ENCODE data around the gene ACAP1. TPM values are rescaled to one million over a fixed set of nuclear protein-coding genes. Genes with fewer than 3 reads are reported as not detected.
A peak's percentile ranks its signal among the peaks of the same experiment; 100 is the strongest.

Gene ACAP1
- total RNA-seq, 1 experiment from 2014 or later, result 2.7 TPM

DNA sequence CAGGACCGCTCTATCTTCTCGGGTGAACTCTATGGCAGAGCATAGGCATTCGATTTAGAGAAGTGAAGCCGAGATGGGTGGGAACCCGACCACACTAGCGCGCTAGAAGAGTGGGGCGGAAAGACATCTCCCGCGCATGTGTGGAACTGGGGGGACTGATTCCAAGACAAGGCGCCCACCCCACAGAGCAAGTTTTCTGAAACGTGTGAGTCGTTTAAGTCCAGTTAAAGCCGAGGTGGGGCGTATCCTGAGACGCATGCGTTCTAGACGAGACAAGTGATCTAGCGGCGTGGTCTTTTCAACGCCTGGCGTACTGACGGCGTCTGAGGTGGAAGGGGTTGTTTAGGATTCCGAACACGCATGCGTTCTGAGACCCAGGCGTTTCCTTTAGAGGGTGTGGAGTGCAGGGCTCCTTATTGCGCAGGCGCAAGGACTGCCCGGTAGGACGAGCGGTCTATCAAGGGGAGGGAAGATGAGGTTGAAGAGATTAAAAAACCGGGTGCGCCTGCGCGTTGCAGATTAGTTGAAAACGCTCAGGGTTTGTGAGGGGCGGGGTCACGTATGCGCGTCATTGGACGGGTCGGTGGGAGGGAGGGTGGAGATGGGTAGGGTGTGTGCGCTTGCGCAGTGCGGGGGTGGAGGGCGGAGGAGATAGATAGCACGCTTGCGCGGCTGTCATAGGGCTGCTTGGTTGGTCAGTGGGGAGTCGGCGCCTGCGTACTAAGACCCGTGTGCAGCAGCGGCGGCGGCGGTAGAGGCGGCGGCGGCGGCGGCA, 29.2 kb upstream of the ACAP1 start, which contains the start of gene EIF5A:
TSS of gene EIF5A (plus strand) at position 718 of the 775 bp plus-strand sequence. CDS start 2,008 bp downstream, outside the sequence.
- Histone ChIP-seq H3K27me3 (ENCODE audit: control insufficient read depth, insufficient read depth, low read length) (no peaks in the 10 kb centered on the region), H3K27ac (ENCODE audit: low read length) (peak within 1 kb of the TSS; percentile 93), H3K9me3 (ENCODE audit: control insufficient read depth, insufficient read depth, low read depth, low read length) (no peaks in the 10 kb centered on the region), H3K4me3 (ENCODE audit: low read depth in 2 of 2, low read length in 2 of 2) (peak within 1 kb of the TSS; percentile 86 to 92), H3K4me1 (ENCODE audit: control insufficient read depth, insufficient read depth, low read length) (peaks cover 26% of the 10 kb centered on the region), H3K36me3 (ENCODE audit: control insufficient read depth, insufficient read depth, low read length) (peaks cover 20% of the 10 kb centered on the region)
- TF ChIP-seq, protein P1, sequence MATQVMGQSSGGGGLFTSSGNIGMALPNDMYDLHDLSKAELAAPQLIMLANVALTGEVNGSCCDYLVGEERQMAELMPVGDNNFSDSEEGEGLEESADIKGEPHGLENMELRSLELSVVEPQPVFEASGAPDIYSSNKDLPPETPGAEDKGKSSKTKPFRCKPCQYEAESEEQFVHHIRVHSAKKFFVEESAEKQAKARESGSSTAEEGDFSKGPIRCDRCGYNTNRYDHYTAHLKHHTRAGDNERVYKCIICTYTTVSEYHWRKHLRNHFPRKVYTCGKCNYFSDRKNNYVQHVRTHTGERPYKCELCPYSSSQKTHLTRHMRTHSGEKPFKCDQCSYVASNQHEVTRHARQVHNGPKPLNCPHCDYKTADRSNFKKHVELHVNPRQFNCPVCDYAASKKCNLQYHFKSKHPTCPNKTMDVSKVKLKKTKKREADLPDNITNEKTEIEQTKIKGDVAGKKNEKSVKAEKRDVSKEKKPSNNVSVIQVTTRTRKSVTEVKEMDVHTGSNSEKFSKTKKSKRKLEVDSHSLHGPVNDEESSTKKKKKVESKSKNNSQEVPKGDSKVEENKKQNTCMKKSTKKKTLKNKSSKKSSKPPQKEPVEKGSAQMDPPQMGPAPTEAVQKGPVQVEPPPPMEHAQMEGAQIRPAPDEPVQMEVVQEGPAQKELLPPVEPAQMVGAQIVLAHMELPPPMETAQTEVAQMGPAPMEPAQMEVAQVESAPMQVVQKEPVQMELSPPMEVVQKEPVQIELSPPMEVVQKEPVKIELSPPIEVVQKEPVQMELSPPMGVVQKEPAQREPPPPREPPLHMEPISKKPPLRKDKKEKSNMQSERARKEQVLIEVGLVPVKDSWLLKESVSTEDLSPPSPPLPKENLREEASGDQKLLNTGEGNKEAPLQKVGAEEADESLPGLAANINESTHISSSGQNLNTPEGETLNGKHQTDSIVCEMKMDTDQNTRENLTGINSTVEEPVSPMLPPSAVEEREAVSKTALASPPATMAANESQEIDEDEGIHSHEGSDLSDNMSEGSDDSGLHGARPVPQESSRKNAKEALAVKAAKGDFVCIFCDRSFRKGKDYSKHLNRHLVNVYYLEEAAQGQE (IDR thresholded peaks at IDR 0.05; ENCODE audit: insufficient read depth in 1 of 2, low read depth in 2 of 2, low read length in 1 of 2), result no peak
- no peak for TF ChIP-seq SIN3A (IDR thresholded peaks at IDR 0.05; ENCODE audit: borderline replicate concordance, insufficient read depth, low read depth, low read length)
- TF ChIP-seq POLR2AphosphoS5 (IDR thresholded peaks at IDR 0.05; ENCODE audit: low read depth, low read length), result peak; percentile 54
- peak; percentile 53; the same call in 1 of the 2 replicates for TF ChIP-seq TCF7L2 (IDR thresholded peaks at IDR 0.05; ENCODE audit: low read depth, low read length)
- BruUV-seq (replicated peaks), result no TSS peak
- peak; percentile 100 for DNase-seq (ENCODE audit: low read depth, low spot score)
- ChIA-PET POLR2A (no interaction called here), CTCF (no interaction called here)
- intact Hi-C loops (cut with micrococcal nuclease; ENCODE audit: unreplicated experiment), result no loop called here
- in situ Hi-C loops (cut with HindIII; ENCODE audit: low pct_unique_long_range_greater_than_20kb, low sequenced_read_pairs), result no loop called here
- ATAC-seq, result peak; percentile 89

DNA sequence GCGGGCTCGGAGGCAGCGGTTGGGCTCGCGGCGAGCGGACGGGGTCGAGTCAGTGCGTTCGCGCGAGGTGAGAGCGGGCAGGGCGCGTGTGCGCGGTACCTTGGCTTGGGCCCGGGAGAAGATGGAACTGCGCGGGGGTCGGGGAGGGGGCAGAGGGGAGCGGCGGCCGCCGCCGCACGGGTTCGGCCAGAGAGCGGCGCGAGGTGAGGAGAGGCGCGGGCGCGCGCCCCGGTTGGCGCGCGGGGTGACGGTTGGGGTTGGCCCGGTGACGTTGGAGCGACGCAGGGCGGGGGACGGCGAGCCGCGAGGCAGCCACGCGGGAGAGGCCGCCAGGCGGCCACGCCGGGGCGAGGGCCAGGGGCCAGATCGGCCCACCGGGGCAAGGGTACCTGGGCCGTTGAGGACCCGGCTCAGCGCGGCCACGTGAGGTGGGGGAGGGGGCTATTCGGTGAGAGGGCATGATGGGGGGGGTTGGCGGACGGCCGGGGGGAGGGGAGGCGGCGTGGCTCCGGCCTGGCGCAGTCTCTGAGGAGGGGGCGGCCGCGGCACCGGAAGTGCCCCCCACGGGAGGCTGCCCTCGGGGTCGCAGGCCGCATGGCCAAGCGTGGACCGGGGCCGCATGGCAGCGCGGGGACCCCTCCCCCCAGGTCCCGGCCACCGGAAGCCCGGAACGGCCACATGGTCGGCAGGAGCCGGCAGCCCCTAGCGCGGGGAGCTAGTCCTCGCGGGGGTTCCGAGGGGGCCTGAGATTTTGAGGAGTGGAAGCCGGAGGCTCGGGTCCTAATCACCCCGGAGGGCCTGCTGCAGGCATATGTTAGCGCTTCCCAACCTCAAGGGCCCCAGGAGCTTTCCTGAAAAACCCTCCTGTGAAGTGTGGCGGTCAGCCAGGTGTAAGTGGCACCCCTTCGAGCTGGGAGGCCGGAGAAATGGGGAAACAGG, 28.4 kb upstream of the ACAP1 start:
- ChIA-PET CTCF (no interaction called here), POLR2A (interaction anchor here (0.7 to 0.9 kb wide), 2 partner anchors 14 to 21 kb away, joined by 3 read pairs; partner anchors contain the start of gene NEURL4)
- DNase-seq (ENCODE audit: low read depth, low spot score), result no peak
- Histone ChIP-seq H3K27me3 (ENCODE audit: control insufficient read depth, insufficient read depth, low read length) (no peaks in the 10 kb centered on the region), H3K4me3 (ENCODE audit: low read depth in 2 of 2, low read length in 2 of 2) (peak overlapping the region; percentile 86 to 92), H3K27ac (ENCODE audit: low read length) (peak overlapping the region; percentile 93), H3K4me1 (ENCODE audit: control insufficient read depth, insufficient read depth, low read length) (peaks cover 35% of the 10 kb centered on the region), H3K36me3 (ENCODE audit: control insufficient read depth, insufficient read depth, low read length) (peaks cover 22% of the 10 kb centered on the region), H3K9me3 (ENCODE audit: control insufficient read depth, insufficient read depth, low read depth, low read length) (no peaks in the 10 kb centered on the region)
- intact Hi-C loops (cut with micrococcal nuclease; ENCODE audit: unreplicated experiment), result no loop called here
- TF ChIP-seq POLR2AphosphoS5 (IDR thresholded peaks at IDR 0.05; ENCODE audit: low read depth, low read length) (no peak), TCF7L2 (IDR thresholded peaks at IDR 0.05; ENCODE audit: low read depth, low read length) (no peak), SIN3A (IDR thresholded peaks at IDR 0.05; ENCODE audit: borderline replicate concordance, insufficient read depth, low read depth, low read length) (peak; percentile 48; the same call in 1 of the 2 replicates)
- TF ChIP-seq, protein P1 (IDR thresholded peaks at IDR 0.05; ENCODE audit: insufficient read depth in 1 of 2, low read depth in 2 of 2, low read length in 1 of 2), result no peak
- TF ChIP-seq, protein P2, sequence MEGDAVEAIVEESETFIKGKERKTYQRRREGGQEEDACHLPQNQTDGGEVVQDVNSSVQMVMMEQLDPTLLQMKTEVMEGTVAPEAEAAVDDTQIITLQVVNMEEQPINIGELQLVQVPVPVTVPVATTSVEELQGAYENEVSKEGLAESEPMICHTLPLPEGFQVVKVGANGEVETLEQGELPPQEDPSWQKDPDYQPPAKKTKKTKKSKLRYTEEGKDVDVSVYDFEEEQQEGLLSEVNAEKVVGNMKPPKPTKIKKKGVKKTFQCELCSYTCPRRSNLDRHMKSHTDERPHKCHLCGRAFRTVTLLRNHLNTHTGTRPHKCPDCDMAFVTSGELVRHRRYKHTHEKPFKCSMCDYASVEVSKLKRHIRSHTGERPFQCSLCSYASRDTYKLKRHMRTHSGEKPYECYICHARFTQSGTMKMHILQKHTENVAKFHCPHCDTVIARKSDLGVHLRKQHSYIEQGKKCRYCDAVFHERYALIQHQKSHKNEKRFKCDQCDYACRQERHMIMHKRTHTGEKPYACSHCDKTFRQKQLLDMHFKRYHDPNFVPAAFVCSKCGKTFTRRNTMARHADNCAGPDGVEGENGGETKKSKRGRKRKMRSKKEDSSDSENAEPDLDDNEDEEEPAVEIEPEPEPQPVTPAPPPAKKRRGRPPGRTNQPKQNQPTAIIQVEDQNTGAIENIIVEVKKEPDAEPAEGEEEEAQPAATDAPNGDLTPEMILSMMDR (IDR thresholded peaks at IDR 0.05), result no peak
- no TSS peak for BruUV-seq (replicated peaks)
- in situ Hi-C loops (cut with HindIII; ENCODE audit: low pct_unique_long_range_greater_than_20kb, low sequenced_read_pairs), result no loop called here
- ATAC-seq, result peak; percentile 54
